ENCODE results near the gene SELENOF.

DNA sequence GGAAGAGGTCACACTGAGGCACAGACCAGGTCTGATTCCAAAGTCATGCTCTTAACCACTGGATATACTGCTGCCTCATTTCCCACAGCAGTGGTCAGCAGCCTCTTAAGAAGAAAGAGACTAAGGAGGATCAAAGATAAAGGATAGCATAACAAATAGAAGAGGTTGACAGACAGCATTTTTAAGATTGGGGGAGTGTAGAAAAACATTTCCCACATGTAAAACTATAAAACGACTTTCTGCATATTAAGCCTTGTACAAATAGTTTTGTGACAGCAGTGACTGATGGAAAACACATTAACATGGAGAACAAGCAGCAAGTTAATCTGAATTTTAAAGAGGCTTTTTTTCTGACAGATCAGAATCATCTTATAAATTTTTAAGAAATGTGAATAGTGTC, 92.0 kb downstream of the SELENOF start:
- no peak for TF ChIP-seq POLR2A (IDR thresholded peaks at IDR 0.05)
- TF ChIP-seq, protein P1, sequence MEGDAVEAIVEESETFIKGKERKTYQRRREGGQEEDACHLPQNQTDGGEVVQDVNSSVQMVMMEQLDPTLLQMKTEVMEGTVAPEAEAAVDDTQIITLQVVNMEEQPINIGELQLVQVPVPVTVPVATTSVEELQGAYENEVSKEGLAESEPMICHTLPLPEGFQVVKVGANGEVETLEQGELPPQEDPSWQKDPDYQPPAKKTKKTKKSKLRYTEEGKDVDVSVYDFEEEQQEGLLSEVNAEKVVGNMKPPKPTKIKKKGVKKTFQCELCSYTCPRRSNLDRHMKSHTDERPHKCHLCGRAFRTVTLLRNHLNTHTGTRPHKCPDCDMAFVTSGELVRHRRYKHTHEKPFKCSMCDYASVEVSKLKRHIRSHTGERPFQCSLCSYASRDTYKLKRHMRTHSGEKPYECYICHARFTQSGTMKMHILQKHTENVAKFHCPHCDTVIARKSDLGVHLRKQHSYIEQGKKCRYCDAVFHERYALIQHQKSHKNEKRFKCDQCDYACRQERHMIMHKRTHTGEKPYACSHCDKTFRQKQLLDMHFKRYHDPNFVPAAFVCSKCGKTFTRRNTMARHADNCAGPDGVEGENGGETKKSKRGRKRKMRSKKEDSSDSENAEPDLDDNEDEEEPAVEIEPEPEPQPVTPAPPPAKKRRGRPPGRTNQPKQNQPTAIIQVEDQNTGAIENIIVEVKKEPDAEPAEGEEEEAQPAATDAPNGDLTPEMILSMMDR (IDR thresholded peaks at IDR 0.05): no peak

Data from Peyer's patch (tissue), 4 donors.